Measurements from ENCODE around the gene SH2D3C.

The SH2D3C gene

GRCh38 chr9:127739614-127740330 lies 38.7 kb downstream of the SH2D3C start:
- no peak for DNase-seq

- no peak for DNase-seq
These were observed 39.8 kb downstream of the SH2D3C start for GRCh38 chr9:127738666-127739065.

GRCh38 chr9:127735530-127736185 lies 42.8 kb downstream of the SH2D3C start:
- DNase-seq, result peak; percentile 34

GRCh38 chr9:127734747-127735529 lies 43.5 kb downstream of the SH2D3C start, which contains the start of gene TOR2A:
Gene TOR2A, minus strand, starts transcription at chr9:127735294. Its CDS starts 24 bp downstream, at chr9:127735270.
- DNase-seq, result peak; percentile 98

GRCh38 chr9:127734247-127734746 lies 44.2 kb downstream of the SH2D3C start:
- no peak for DNase-seq

GRCh38 chr9:127733614-127734013 lies 44.9 kb downstream of the SH2D3C start:
- no peak for DNase-seq

- DNase-seq, result no peak
These were observed 46.0 kb downstream of the SH2D3C start for GRCh38 chr9:127732444-127732843.

- no peak for DNase-seq
These were observed 46.5 kb downstream of the SH2D3C start for GRCh38 chr9:127731938-127732337.

- DNase-seq, result no peak
These were observed 47.6 kb downstream of the SH2D3C start for GRCh38 chr9:127730799-127731410.

- DNase-seq, result no peak
These were observed 48.2 kb downstream of the SH2D3C start for GRCh38 chr9:127730262-127730661.

- no peak for DNase-seq
These were observed 48.8 kb downstream of the SH2D3C start for GRCh38 chr9:127729522-127730256.

- DNase-seq, result no peak
These were observed 49.7 kb downstream of the SH2D3C start for GRCh38 chr9:127728808-127729207.

- DNase-seq, result no peak
These were observed 51.6 kb downstream of the SH2D3C start for GRCh38 chr9:127726871-127727270.

- DNase-seq, result no peak
These were observed 54.5 kb downstream of the SH2D3C start for GRCh38 chr9:127724012-127724411.

GRCh38 chr9:127723444-127723843 lies 55.0 kb downstream of the SH2D3C start:
- no peak for DNase-seq

GRCh38 chr9:127723013-127723412 lies 55.5 kb downstream of the SH2D3C start:
- DNase-seq, result no peak

GRCh38 chr9:127722055-127722745 lies 56.3 kb downstream of the SH2D3C start:
- DNase-seq, result no peak

- no peak for DNase-seq
These were observed 57.1 kb downstream of the SH2D3C start for GRCh38 chr9:127721391-127721821.

GRCh38 chr9:127720865-127721227 lies 57.6 kb downstream of the SH2D3C start:
- DNase-seq, result no peak

GRCh38 chr9:127720031-127720864 lies 58.2 kb downstream of the SH2D3C start:
- DNase-seq, result peak; percentile 23

GRCh38 chr9:127717766-127718165 lies 60.7 kb downstream of the SH2D3C start:
- DNase-seq, result no peak

All from NCI-H82 (cell line).